ENCODE results near the gene RHEX. TPM values are rescaled to one million over a fixed set of nuclear protein-coding genes. Genes with fewer than 3 reads are reported as not detected.

The RHEX gene
- polyA plus RNA-seq, 1 of the 3 experiments (the other 2 are of a cell fraction): not detected

- no peak for TF ChIP-seq EZH2phosphoT487 (IDR thresholded peaks at IDR 0.05; ENCODE audit: borderline replicate concordance, low read depth)
- TF ChIP-seq MEF2A (IDR thresholded peaks at IDR 0.05; ENCODE audit: borderline replicate concordance, low read depth): no peak
- no peak for TF ChIP-seq TAF1 (IDR thresholded peaks at IDR 0.05; ENCODE audit: borderline replicate concordance, low read depth, low read length)
- no peak for TF ChIP-seq MXI1 (IDR thresholded peaks at IDR 0.05; ENCODE audit: low read depth, low read length)
- no peak for TF ChIP-seq RAD21 (IDR thresholded peaks at IDR 0.05; ENCODE audit: low read length)
- no peak for TF ChIP-seq ZBTB33 (IDR thresholded peaks at IDR 0.05; ENCODE audit: borderline replicate concordance, low read depth)
- TF ChIP-seq JUND (IDR thresholded peaks at IDR 0.05): no peak
- TF ChIP-seq, protein P1, sequence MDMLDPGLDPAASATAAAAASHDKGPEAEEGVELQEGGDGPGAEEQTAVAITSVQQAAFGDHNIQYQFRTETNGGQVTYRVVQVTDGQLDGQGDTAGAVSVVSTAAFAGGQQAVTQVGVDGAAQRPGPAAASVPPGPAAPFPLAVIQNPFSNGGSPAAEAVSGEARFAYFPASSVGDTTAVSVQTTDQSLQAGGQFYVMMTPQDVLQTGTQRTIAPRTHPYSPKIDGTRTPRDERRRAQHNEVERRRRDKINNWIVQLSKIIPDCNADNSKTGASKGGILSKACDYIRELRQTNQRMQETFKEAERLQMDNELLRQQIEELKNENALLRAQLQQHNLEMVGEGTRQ (IDR thresholded peaks at IDR 0.05; ENCODE audit: borderline replicate concordance, low read depth, low read length): no peak
- no peak for TF ChIP-seq FOXM1 (IDR thresholded peaks at IDR 0.05; ENCODE audit: low read depth)
- TF ChIP-seq TCF12 (IDR thresholded peaks at IDR 0.05): no peak
- no peak for TF ChIP-seq GATA2 (CRISPR knock-in tag; IDR thresholded peaks at IDR 0.05)
- TF ChIP-seq RFX5 (IDR thresholded peaks at IDR 0.05; ENCODE audit: low read length): no peak
- TF ChIP-seq ELF1 (IDR thresholded peaks at IDR 0.05): no peak
- H3K27ac ChIP-seq (ENCODE audit: low read depth in 2 of 2, low read length in 1 of 2): no peak overlapping the region
- no peak overlapping the region for H3K4me2 ChIP-seq
- peaks cover 10% of the 10 kb centered on the region; the same call in 1 of the 2 replicates for H3K9me3 ChIP-seq
- POLR2A ChIA-PET: no interaction called here
- no peak overlapping the region for H2AFZ ChIP-seq (ENCODE audit: low read depth)
- H3K9ac ChIP-seq: no peak overlapping the region
- DNase-seq: no peak
- H3F3A ChIP-seq (replicated peaks; ENCODE audit: insufficient read depth): no peaks in the 10 kb centered on the region
- no peaks in the 10 kb centered on the region for H3K9me2 ChIP-seq
- no peak overlapping the region for H3K4me3 ChIP-seq (ENCODE audit: low read depth in 2 of 2, low read length in 1 of 2)
- H3K4me1 ChIP-seq (ENCODE audit: control insufficient read depth in 1 of 2, insufficient read depth in 2 of 2, low read depth in 1 of 2, low read length in 1 of 2): peaks cover 0 to 10% of the 10 kb centered on the region in 2 experiments; a peak in 1 of 4 replicates
- H4K20me1 ChIP-seq (ENCODE audit: insufficient read depth): no peaks in the 10 kb centered on the region
- H3K79me2 ChIP-seq (ENCODE audit: insufficient read depth): no peaks in the 10 kb centered on the region
- CTCF ChIA-PET: interaction anchor here (0.7 to 5.2 kb wide), 4 partner anchors 15 to 202 kb away, joined by 3 to 24 read pairs (median 3); no protein-coding TSS in a partner anchor
- H3K27me3 ChIP-seq (ENCODE audit: insufficient read depth): peaks cover 17% of the 10 kb centered on the region
- no peaks in the 10 kb centered on the region for H3K36me3 ChIP-seq (replicated peaks in 1 of 2; ENCODE audit: control insufficient read depth in 1 of 2, insufficient read depth in 2 of 2, low read length in 1 of 2)
These were observed 67.4 kb downstream of the RHEX start for GRCh38 chr1:206120406-206120805.

- peaks cover 10% of the 10 kb centered on the region; the same call in 1 of the 2 replicates for H3K9me3 ChIP-seq
- no peak overlapping the region for H3K4me2 ChIP-seq
- no peaks in the 10 kb centered on the region for H3K36me3 ChIP-seq (replicated peaks in 1 of 2; ENCODE audit: control insufficient read depth in 1 of 2, insufficient read depth in 2 of 2, low read length in 1 of 2)
- H3K79me2 ChIP-seq (ENCODE audit: insufficient read depth): no peaks in the 10 kb centered on the region
- peaks cover 23% of the 10 kb centered on the region for H3K27me3 ChIP-seq (ENCODE audit: insufficient read depth)
- TF ChIP-seq NFIC (IDR thresholded peaks at IDR 0.05; ENCODE audit: borderline replicate concordance) (no peak), FOXJ3 (CRISPR knock-in tag; IDR thresholded peaks at IDR 0.05) (no peak), NRF1 (IDR thresholded peaks at IDR 0.05; ENCODE audit: low read depth, low read length) (no peak), MEF2A (IDR thresholded peaks at IDR 0.05; ENCODE audit: borderline replicate concordance, low read depth) (no peak), SIN3A (IDR thresholded peaks at IDR 0.05; ENCODE audit: borderline replicate concordance, low read depth, low read length) (no peak), GABPA (IDR thresholded peaks at IDR 0.05; ENCODE audit: low read depth) (no peak), RXRA (IDR thresholded peaks at IDR 0.05; ENCODE audit: borderline replicate concordance, low read depth) (no peak), MXI1 (IDR thresholded peaks at IDR 0.05; ENCODE audit: low read depth, low read length) (no peak), RFX5 (IDR thresholded peaks at IDR 0.05; ENCODE audit: low read length) (no peak), TEAD4 (IDR thresholded peaks at IDR 0.05; ENCODE audit: borderline replicate concordance, insufficient read depth) (no peak), CHD2 (IDR thresholded peaks at IDR 0.05; ENCODE audit: low read length, partially characterized antibody) (no peak), EP300 (IDR thresholded peaks at IDR 0.05; ENCODE audit: borderline replicate concordance in 1 of 2, low read depth in 1 of 2, low read length in 1 of 2) (no peak)
- TF ChIP-seq, protein P1 (IDR thresholded peaks at IDR 0.05; ENCODE audit: borderline replicate concordance, low read depth, low read length): no peak
- no peak overlapping the region for H2AFZ ChIP-seq (ENCODE audit: low read depth)
- H3K4me3 ChIP-seq (ENCODE audit: low read depth in 2 of 2, low read length in 1 of 2): no peak overlapping the region
- no peaks in the 10 kb centered on the region for H3K9me2 ChIP-seq
- H3K9ac ChIP-seq: no peak overlapping the region
- no peaks in the 10 kb centered on the region for H4K20me1 ChIP-seq (ENCODE audit: insufficient read depth)
- ChIA-PET POLR2A (no interaction called here), CTCF (interaction anchor here (0.6 to 1.0 kb wide), 2 partner anchors 15 to 27 kb away, joined by 3 read pairs; no protein-coding TSS in a partner anchor)
- H3K4me1 ChIP-seq (ENCODE audit: control insufficient read depth in 1 of 2, insufficient read depth in 2 of 2, low read depth in 1 of 2, low read length in 1 of 2): peaks cover 0 to 10% of the 10 kb centered on the region in 2 experiments; a peak in 1 of 4 replicates
- no peak for DNase-seq
- 0% methylated on average over 1 of the region's 1 CpG for WGBS (ENCODE audit: low lambda C conversion rate)
- no peak overlapping the region for H3K27ac ChIP-seq (ENCODE audit: low read depth in 2 of 2, low read length in 1 of 2)
- H3F3A ChIP-seq (replicated peaks; ENCODE audit: insufficient read depth): no peaks in the 10 kb centered on the region
These were observed 68.3 kb downstream of the RHEX start for GRCh38 chr1:206121269-206121668.

All from SK-N-SH (cell line).